Sigmoid colon (tissue), 4 donors: ENCODE data around the gene BIRC6.

ENCODE experiments used
- EP300 ChIP-seq, 4 donors: sonication (generic); formaldehyde crosslinking; IDR thresholded peaks; one replicate each; pipeline ENCODE4 v1.6.1; 2017; ENCODE audit warnings: antibody characterized with exemption in 4 of 4
- POLR2A ChIP-seq, 2 donors: fragments of 450-650 bp; IDR thresholded peaks; one replicate each; pipeline ENCODE4 v1.6.1; 2016; ENCODE audit warnings: antibody characterized with exemption in 2 of 2, mild to moderate bottlenecking in 2 of 2, moderate library complexity in 2 of 2
- TF ChIP-seq, protein P1 (sequence below), 4 experiments: fragments of 450-650 bp in 3 of 4; fragments of 200-600 bp in 1 of 4; IDR thresholded peaks; one replicate each; pipeline ENCODE4 v1.5.1; 2016 to 2019; ENCODE audit warnings: antibody characterized with exemption in 4 of 4, mild to moderate bottlenecking in 3 of 4, moderate library complexity in 2 of 4

DNA sequence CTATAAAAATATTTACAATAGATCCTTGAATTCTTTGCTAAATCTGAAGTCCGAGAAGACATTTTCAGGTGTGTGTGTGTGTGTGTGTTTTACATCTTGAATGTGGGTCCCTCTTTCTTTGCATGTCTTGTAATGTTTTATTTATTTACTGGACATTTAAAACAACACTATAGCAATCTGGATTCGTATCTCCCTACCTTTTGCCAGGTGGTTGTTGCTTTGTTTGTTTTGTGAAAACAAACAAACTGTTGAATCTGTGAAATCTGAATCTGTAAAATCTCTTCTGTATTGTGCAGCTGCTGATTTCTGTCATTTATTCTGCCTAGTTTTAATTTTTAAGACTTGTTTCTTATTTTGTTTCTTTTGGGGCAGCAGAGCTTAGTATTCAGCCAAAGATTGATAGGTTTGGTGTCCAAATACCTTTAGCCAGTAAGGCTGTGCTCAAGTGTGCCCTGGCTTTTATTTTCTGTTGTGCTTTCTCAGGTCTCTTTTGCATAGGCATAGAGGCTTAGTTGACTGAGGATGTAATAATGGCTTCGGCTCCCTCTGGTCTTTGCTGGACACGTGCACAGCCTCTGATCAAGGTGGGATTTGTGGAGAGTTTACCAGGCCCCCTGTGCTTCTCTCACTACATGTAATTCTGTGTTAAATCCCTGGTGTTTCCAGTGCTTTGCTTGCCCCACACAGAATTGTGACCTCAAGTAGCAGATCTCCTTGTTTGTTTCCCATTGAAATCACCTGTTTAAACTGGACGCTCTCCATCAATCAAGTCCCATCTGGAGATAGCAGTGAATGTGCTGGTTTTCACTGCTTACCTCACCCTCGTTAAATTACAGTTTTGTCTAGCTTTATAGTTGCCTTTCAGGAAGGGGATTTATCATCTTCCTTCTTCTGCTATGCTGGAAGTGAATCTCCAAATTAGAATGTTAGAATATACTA lies 71.1 kb downstream of the BIRC6 start:
- TF ChIP-seq, protein P1, sequence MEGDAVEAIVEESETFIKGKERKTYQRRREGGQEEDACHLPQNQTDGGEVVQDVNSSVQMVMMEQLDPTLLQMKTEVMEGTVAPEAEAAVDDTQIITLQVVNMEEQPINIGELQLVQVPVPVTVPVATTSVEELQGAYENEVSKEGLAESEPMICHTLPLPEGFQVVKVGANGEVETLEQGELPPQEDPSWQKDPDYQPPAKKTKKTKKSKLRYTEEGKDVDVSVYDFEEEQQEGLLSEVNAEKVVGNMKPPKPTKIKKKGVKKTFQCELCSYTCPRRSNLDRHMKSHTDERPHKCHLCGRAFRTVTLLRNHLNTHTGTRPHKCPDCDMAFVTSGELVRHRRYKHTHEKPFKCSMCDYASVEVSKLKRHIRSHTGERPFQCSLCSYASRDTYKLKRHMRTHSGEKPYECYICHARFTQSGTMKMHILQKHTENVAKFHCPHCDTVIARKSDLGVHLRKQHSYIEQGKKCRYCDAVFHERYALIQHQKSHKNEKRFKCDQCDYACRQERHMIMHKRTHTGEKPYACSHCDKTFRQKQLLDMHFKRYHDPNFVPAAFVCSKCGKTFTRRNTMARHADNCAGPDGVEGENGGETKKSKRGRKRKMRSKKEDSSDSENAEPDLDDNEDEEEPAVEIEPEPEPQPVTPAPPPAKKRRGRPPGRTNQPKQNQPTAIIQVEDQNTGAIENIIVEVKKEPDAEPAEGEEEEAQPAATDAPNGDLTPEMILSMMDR (IDR thresholded peaks at IDR 0.05), result no peak
- TF ChIP-seq EP300 (IDR thresholded peaks at IDR 0.05) (no peak), POLR2A (IDR thresholded peaks at IDR 0.05) (no peak)
